Stimulated activated CD8-positive, alpha-beta memory T cell treated with anti-CD3 and anti-CD28 coated beads, Interleukin-7, amount 100 ng/mL, for 4 hours (primary cell): ENCODE results near the gene TERB1.

ENCODE experiments used
- DNase-seq, 2 donors: peaks; one replicate each; pipeline ENCODE4 v3.0.0-alpha.2; 2020; ENCODE audit warnings: low read depth in 2 of 2

The TERB1 gene

GRCh38 chr16:66801320-66802105, at the start of gene TERB1:
TERB1 (minus strand) TSS chr16:66801584; CDS start chr16:66796798, 4,786 bp downstream.
- no peak for DNase-seq

- DNase-seq = no peak
These were observed 48.9 kb upstream of the TERB1 start for GRCh38 chr16:66850115-66850815.

- DNase-seq = no peak
These were observed 48.2 kb upstream of the TERB1 start for GRCh38 chr16:66849549-66849948.

DNA sequence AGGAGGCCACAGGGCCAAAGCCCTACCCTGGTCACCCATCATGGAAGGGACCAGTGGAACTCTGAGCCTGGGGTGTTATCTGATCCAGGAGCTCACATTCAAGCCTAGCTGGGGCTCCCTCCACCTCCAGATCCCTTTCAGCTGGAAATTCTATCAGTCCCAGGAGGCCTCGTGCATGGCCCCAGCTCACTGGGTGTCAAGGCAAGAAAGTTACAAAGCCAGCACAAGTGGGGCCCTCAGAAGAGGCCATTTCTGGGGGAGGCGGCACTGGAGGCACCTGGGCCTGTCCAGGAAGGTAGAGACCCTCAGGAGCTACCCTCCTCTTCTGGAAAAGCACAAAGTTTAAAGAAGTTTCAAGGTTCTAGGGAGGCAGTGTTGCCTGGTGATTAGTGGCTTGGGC, 47.6 kb upstream of the TERB1 start:
- no peak for DNase-seq

GRCh38 chr16:66848172-66848571, 46.8 kb upstream of the TERB1 start:
- no peak for DNase-seq

GRCh38 chr16:66847533-66848067, 46.2 kb upstream of the TERB1 start:
- DNase-seq = no peak

DNA sequence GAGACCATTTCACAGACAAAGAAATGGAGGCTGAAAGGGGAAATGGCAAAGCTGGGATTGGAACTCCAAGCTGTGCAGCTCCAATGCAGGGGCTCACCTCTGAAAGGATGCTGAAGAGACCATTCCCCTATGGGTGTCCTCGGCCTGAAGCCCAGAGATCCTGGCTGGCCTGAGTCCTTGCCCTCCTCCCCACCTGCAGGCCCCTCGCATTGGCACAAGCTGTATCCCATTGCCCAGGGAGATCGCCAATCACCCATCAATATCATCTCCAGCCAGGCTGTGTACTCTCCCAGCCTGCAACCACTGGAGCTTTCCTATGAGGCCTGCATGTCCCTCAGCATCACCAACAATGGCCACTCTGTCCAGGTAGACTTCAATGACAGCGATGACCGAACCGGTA, 45.4 kb upstream of the TERB1 start:
- DNase-seq = no peak

DNA sequence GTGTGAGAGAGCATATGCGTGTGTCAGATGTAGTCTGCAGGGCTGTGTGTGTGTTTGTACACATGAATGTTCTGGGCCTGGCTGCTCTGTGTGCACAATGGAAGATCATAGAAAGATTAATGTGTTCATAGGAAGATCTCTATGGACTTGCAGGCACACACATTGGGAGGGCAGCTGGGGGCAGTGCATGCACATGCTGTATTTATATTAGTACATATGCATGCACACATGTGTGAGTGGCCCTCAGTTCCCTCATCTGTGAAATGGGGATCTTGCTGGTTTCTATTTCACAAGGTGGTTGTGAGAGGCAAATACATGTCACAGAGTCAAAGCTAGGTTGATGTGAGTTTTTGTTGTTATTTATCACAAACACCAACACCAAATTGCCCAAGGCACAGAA, 44.9 kb upstream of the TERB1 start:
- DNase-seq = no peak

DNA sequence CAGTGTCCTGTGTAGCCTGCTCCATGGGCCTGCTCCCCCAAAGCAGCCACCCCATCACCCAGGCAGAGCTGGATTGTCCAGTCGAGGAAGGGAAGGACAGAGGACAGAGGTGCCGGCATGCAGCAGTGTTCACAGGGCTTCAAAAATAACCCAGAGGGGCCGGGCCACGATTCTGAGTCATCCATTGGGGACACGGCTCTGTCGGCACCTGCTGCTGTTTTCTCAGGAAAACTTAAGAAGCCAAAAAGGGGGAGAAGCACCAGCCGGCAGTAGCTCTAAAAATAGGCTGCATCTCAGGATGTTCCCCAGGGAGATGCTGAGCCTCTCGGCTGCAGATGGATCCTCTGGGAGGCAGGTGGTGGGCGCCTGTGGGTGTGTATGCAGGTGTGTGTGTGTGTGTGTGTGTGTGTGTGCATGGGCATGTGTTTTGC, 44.4 kb upstream of the TERB1 start:
- DNase-seq = no peak

DNA sequence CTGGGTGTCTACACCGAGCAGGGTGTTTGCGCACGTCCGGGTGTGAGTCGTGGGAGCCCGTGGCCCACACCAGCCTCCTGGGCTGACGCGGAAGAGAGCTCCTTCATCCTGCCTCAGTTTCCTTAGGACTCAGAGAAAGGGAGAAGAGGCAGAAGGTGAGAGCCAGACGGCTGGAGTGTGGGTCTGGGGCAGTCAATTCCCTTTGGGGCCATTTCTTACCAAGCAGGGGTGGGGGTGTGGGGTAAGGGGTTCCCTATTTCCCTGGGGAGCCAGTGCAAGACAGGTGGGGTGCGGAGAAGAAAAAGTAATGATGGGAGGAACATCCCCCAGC, 43.7 kb upstream of the TERB1 start:
- DNase-seq = no peak

- DNase-seq = no peak
These were observed 43.1 kb upstream of the TERB1 start, which contains the start of gene CA7 for GRCh38 chr16:66844342-66845079. CA7 (plus strand) TSS chr16:66844414; CDS start chr16:66844488, 74 bp downstream.

GRCh38 chr16:66844009-66844341, 42.6 kb upstream of the TERB1 start:
- no peak for DNase-seq

DNA sequence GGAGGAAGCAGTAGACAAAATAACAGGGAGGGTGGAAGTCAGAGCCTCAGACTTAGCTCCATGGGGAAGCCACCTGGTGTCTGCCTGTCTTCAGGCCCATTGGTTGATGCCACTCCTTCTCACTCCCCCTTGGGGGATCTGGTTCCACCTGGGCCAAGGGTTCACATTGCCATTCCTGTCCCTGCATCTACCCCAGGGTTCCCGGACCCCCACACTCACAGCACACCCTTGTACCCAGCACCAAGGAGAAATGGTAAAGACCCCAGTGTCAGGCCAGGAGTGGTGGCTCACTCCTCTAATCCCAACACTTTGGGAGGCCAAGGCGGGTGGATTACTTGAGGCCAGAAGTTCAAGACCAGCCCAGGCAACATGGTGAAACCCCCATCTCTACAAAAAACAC, 41.8 kb upstream of the TERB1 start:
- no peak for DNase-seq

GRCh38 chr16:66842765-66843164, 41.4 kb upstream of the TERB1 start:
- DNase-seq = no peak

GRCh38 chr16:66841366-66841765, 40.0 kb upstream of the TERB1 start:
- no peak for DNase-seq

GRCh38 chr16:66840883-66841282, 39.5 kb upstream of the TERB1 start:
- no peak for DNase-seq

GRCh38 chr16:66834746-66835145, 33.4 kb upstream of the TERB1 start:
- DNase-seq = no peak

GRCh38 chr16:66832661-66833305, 31.4 kb upstream of the TERB1 start:
- DNase-seq = no peak

- DNase-seq = no peak
These were observed 30.8 kb upstream of the TERB1 start for GRCh38 chr16:66832190-66832589.

- DNase-seq = peak; percentile 65 to 83
These were observed 29.3 kb upstream of the TERB1 start, which contains the start of gene NAE1 for GRCh38 chr16:66830422-66831404. NAE1 (minus strand) TSS chr16:66830976; CDS start chr16:66830899, 77 bp downstream.

- no peak for DNase-seq
These were observed 22.6 kb upstream of the TERB1 start for GRCh38 chr16:66824006-66824405.
